ENCODE results near the gene PNLIPRP2.

DNA sequence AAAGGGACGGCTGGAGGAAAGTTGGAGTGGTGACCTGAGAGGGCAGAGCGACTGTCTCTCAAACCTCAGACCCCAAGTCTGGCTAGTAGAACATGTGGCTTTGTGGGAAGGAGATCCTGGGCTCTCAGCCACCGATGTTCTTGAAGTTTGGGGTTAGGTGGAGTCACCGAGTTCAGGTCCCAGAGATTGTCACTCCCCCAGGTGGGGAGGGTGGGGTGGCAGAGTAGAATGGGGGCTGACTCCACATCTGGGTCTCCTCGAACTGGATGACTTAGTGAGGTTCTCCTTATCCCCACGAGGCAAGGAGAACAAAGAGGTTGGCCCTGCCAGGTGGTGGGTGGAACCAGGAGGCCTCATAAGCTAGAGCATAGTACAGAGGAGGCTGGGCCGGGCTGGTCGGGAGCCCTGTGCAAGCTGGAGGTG lies 14.7 kb upstream of the PNLIPRP2 start:
- TF ChIP-seq EZH2phosphoT487 (IDR thresholded peaks at IDR 0.05) = no peak
- TF ChIP-seq, protein P1, sequence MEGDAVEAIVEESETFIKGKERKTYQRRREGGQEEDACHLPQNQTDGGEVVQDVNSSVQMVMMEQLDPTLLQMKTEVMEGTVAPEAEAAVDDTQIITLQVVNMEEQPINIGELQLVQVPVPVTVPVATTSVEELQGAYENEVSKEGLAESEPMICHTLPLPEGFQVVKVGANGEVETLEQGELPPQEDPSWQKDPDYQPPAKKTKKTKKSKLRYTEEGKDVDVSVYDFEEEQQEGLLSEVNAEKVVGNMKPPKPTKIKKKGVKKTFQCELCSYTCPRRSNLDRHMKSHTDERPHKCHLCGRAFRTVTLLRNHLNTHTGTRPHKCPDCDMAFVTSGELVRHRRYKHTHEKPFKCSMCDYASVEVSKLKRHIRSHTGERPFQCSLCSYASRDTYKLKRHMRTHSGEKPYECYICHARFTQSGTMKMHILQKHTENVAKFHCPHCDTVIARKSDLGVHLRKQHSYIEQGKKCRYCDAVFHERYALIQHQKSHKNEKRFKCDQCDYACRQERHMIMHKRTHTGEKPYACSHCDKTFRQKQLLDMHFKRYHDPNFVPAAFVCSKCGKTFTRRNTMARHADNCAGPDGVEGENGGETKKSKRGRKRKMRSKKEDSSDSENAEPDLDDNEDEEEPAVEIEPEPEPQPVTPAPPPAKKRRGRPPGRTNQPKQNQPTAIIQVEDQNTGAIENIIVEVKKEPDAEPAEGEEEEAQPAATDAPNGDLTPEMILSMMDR (IDR thresholded peaks at IDR 0.05) = no peak
